ENCODE measurements around the gene GPN3. TPM values are rescaled to one million over a fixed set of nuclear protein-coding genes. Genes with fewer than 3 reads are reported as not detected.

GPN3 gene
- total and polyA plus RNA-seq, 2 of the 13 experiments (the other 11 are each of a cell fraction or from before 2014, with no cell fraction given), result 28.7 to 29.5 TPM

DNA sequence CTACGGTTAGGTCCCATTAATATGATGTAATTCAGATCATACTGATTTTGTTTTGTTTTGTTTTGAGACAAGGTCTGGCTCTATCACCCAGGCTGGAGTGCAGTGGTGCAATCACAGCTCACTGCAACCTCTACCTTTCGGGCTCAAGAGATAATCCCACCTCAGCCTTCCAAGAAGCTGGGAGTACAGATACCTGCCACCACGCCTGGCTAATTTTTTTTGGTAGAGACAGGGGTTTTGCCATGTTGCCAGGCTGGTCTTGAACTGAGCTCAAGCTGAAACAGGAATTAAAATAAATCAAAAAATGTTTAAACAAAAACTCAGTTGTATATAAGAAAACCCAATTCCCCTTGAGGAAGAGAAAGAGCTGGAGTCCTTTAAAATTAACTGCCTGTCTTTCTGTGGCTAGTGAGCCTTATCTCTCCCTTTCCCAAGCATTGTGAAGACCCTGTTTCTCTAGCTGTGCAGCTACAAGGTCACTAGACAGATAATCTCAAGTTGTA is 46.8 kb downstream of the GPN3 start:
- Histone ChIP-seq H3K4me2 (ENCODE audit: low read depth, low read length) (no peak overlapping the region), H3K9ac (ENCODE audit: insufficient read depth, low read depth, low read length) (no peak overlapping the region), H3K4me1 (ENCODE audit: insufficient read depth, low read length) (peaks cover 23% of the 10 kb centered on the region), H3K4me3 (replicated peaks in 1 of 3; ENCODE audit: insufficient read depth in 1 of 3, low read depth in 2 of 3, low read length in 3 of 3) (no peak overlapping the region), H3K27me3 (ENCODE audit: control insufficient read depth in 1 of 2, insufficient read depth in 2 of 2, low read length in 2 of 2) (no peaks in the 10 kb centered on the region), H3K9me3 (ENCODE audit: low read length) (no peaks in the 10 kb centered on the region), H4K20me1 (ENCODE audit: insufficient read depth, low read length) (no peaks in the 10 kb centered on the region), H2AFZ (ENCODE audit: low read length) (no peak overlapping the region), H3K27ac (ENCODE audit: extremely low read length, insufficient read depth, low read length) (no peak overlapping the region), H3K79me2 (ENCODE audit: insufficient read depth, low read length) (no peaks in the 10 kb centered on the region), H3K36me3 (replicated peaks in 1 of 2; ENCODE audit: control insufficient read depth in 1 of 2, insufficient read depth in 2 of 2, low read length in 2 of 2) (no peaks in the 10 kb centered on the region)
- ChIA-PET CTCF (ENCODE audit: low intra/inter-chr PET ratio, low total read pairs) (no interaction called here), POLR2A (interaction anchor here (0.6 kb wide), 1 partner anchor 21 kb away, joined by 3 read pairs; no protein-coding TSS in a partner anchor)
- TF ChIP-seq SNRNP70 (IDR thresholded peaks at IDR 0.05; ENCODE audit: low read depth, low read length), result no peak
- no peak for TF ChIP-seq ZNF296 (CRISPR knock-in tag; conservative IDR thresholded peaks at IDR 0.05)
- TF ChIP-seq ZNF792 (CRISPR knock-in tag; IDR thresholded peaks at IDR 0.05), result no peak
- no peak for TF ChIP-seq CEBPB (IDR thresholded peaks at IDR 0.05; ENCODE audit: borderline replicate concordance, low read depth, low read length)
- TF ChIP-seq, protein P1, sequence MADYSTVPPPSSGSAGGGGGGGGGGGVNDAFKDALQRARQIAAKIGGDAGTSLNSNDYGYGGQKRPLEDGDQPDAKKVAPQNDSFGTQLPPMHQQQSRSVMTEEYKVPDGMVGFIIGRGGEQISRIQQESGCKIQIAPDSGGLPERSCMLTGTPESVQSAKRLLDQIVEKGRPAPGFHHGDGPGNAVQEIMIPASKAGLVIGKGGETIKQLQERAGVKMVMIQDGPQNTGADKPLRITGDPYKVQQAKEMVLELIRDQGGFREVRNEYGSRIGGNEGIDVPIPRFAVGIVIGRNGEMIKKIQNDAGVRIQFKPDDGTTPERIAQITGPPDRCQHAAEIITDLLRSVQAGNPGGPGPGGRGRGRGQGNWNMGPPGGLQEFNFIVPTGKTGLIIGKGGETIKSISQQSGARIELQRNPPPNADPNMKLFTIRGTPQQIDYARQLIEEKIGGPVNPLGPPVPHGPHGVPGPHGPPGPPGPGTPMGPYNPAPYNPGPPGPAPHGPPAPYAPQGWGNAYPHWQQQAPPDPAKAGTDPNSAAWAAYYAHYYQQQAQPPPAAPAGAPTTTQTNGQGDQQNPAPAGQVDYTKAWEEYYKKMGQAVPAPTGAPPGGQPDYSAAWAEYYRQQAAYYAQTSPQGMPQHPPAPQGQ (CRISPR knock-in tag; IDR thresholded peaks at IDR 0.05; ENCODE audit: borderline replicate concordance), result no peak
- no peak for TF ChIP-seq ZNF205 (CRISPR knock-in tag; IDR thresholded peaks at IDR 0.05)
- no peak for TF ChIP-seq STAT5B (CRISPR knock-in tag; IDR thresholded peaks at IDR 0.05)
- TF ChIP-seq SMARCC2 (IDR thresholded peaks at IDR 0.05), result no peak
- no peak for TF ChIP-seq ZMYM4 (CRISPR knock-in tag; IDR thresholded peaks at IDR 0.05)
- TF ChIP-seq, protein P2, sequence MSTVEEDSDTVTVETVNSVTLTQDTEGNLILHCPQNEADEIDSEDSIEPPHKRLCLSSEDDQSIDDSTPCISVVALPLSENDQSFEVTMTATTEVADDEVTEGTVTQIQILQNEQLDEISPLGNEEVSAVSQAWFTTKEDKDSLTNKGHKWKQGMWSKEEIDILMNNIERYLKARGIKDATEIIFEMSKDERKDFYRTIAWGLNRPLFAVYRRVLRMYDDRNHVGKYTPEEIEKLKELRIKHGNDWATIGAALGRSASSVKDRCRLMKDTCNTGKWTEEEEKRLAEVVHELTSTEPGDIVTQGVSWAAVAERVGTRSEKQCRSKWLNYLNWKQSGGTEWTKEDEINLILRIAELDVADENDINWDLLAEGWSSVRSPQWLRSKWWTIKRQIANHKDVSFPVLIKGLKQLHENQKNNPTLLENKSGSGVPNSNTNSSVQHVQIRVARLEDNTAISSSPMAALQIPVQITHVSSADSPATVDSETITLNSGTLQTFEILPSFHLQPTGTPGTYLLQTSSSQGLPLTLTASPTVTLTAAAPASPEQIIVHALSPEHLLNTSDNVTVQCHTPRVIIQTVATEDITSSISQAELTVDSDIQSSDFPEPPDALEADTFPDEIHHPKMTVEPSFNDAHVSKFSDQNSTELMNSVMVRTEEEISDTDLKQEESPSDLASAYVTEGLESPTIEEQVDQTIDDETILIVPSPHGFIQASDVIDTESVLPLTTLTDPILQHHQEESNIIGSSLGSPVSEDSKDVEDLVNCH (CRISPR knock-in tag; IDR thresholded peaks at IDR 0.05), result no peak
- TF ChIP-seq KLF6 (CRISPR knock-in tag; IDR thresholded peaks at IDR 0.05), result no peak
- ATAC-seq (no peak), FAIRE-seq (no peak), DNase-seq (ENCODE audit: low spot score) (no peak)
- BruUV-seq (replicated peaks), result no TSS peak
- intact Hi-C loops (cut with micrococcal nuclease; ENCODE audit: unreplicated experiment) (no loop called here), in situ Hi-C loops (cut with HindIII; ENCODE audit: extremely low pct_ligation_motif_present, low pct_unique_long_range_greater_than_20kb) (no loop called here)
- WGBS (ENCODE audit: low lambda C conversion rate), result 36% methylated on average over 3 of the region's 3 CpGs

All from HepG2 (cell line).